WTC11 (cell line): Measurements from ENCODE around the gene LSM3. TPM values are rescaled to one million over a fixed set of nuclear protein-coding genes. Genes with fewer than 3 reads are reported as not detected.

Experiments used
- ATAC-seq: fragments of 200-7000 bp; cut with Tn5 transposase; 2 replicates; pipeline ENCODE4 v1.10.0; 2021; ENCODE audit warnings: mild to moderate bottlenecking, moderate library complexity
- CTCF ChIA-PET: fragments of 300-600 bp; sonication (Branson Sonifier 250); formaldehyde crosslinking; loops from one replicate; lab custom pipeline; 2021; ENCODE audit warnings: antibody characterized with exemption; lab: Charles Lee
- POLR2A ChIA-PET: fragments of 350-600 bp; sonication (Branson Sonifier 250); formaldehyde crosslinking; loops from one replicate; lab custom pipeline; 2021; ENCODE audit warnings: antibody characterized with exemption; lab: Charles Lee
- DNase-seq: peaks from one replicate; pipeline ENCODE4 v3.0.0; 2021; ENCODE audit warnings: low spot score
- H3K27ac Mint-ChIP-seq: 2 replicates; pipeline ENCODE4 v1.8.0; 2021; ENCODE audit warnings: mixed read lengths
- H3K27me3 Mint-ChIP-seq: 2 replicates; pipeline ENCODE4 v1.8.0; 2021; ENCODE audit warnings: low read depth, mild to moderate bottlenecking, moderate library complexity, mixed read lengths
- H3K36me3 Mint-ChIP-seq: 2 replicates; pipeline ENCODE4 v1.8.0; 2021; ENCODE audit warnings: mixed read lengths
- H3K4me1 Mint-ChIP-seq: 2 replicates; pipeline ENCODE4 v1.8.0; 2022; ENCODE audit warnings: mixed read lengths
- H3K4me3 Mint-ChIP-seq: 2 replicates; pipeline ENCODE4 v1.8.0; 2021; ENCODE audit warnings: mild to moderate bottlenecking, moderate library complexity, mixed read lengths
- H3K9me3 Mint-ChIP-seq: 2 replicates; pipeline ENCODE4 v1.8.0; 2021; ENCODE audit warnings: mixed read lengths
- ESRRA ChIP-seq: sonication (generic); formaldehyde crosslinking; IDR thresholded peaks from 2 replicates; pipeline ENCODE4 v1.8.1; 2022; ENCODE audit warnings: mild to moderate bottlenecking, missing genetic modification reagents, borderline replicate concordance
- FOXP1 ChIP-seq: sonication (generic); formaldehyde crosslinking; IDR thresholded peaks from 2 replicates; pipeline ENCODE4 v1.8.0; 2022; ENCODE audit warnings: missing genetic modification reagents, mild to moderate bottlenecking, moderate library complexity, borderline replicate concordance
- JUN ChIP-seq: sonication (generic); formaldehyde crosslinking; IDR thresholded peaks from 2 replicates; pipeline ENCODE4 v1.8.0; 2023; ENCODE audit warnings: mild to moderate bottlenecking, missing genetic modification reagents
- MXD4 ChIP-seq: fragments of 250-450 bp; sonication (Bioruptor Pico); IDR thresholded peaks from 2 replicates; pipeline ENCODE4 v1.8.0; 2021; ENCODE audit warnings: mild to moderate bottlenecking, moderate library complexity, borderline replicate concordance
- MYBL2 ChIP-seq: sonication (generic); formaldehyde crosslinking; IDR thresholded peaks from 2 replicates; pipeline ENCODE4 v1.8.1; 2023; ENCODE audit warnings: mild to moderate bottlenecking, moderate library complexity, missing genetic modification reagents
- NFE2L1 ChIP-seq: sonication (generic); formaldehyde crosslinking; IDR thresholded peaks from 2 replicates; pipeline ENCODE4 v1.8.1; 2023; ENCODE audit warnings: missing genetic modification reagents
- NFYB ChIP-seq: sonication (generic); formaldehyde crosslinking; conservative IDR thresholded peaks from 2 replicates; pipeline ENCODE4 v1.8.0; 2022; ENCODE audit warnings: low read depth, missing genetic modification reagents
- NR1H2 ChIP-seq: sonication (generic); formaldehyde crosslinking; IDR thresholded peaks from 2 replicates; pipeline ENCODE4 v1.9.0; 2021; ENCODE audit warnings: mild to moderate bottlenecking, moderate library complexity, missing genetic modification reagents
- SOX15 ChIP-seq: fragments of 250-450 bp; sonication (Bioruptor Pico); IDR thresholded peaks from 2 replicates; pipeline ENCODE4 v1.9.0; 2021; ENCODE audit warnings: mild to moderate bottlenecking
- TP53 ChIP-seq: sonication (generic); formaldehyde crosslinking; IDR thresholded peaks from 2 replicates; pipeline ENCODE4 v1.8.1; 2023; ENCODE audit warnings: mild to moderate bottlenecking, missing genetic modification reagents
- ZBTB21 ChIP-seq: sonication (generic); formaldehyde crosslinking; IDR thresholded peaks from 2 replicates; pipeline ENCODE4 v1.8.1; 2023; ENCODE audit warnings: mild to moderate bottlenecking, missing genetic modification reagents, borderline replicate concordance
- ZNF263 ChIP-seq: sonication (generic); formaldehyde crosslinking; IDR thresholded peaks from 2 replicates; pipeline ENCODE4 v1.8.1; 2022; ENCODE audit warnings: low read depth, mild to moderate bottlenecking, moderate library complexity, missing genetic modification reagents
- ZNF317 ChIP-seq: sonication (generic); formaldehyde crosslinking; IDR thresholded peaks from 2 replicates; pipeline ENCODE4 v1.8.1; 2023; ENCODE audit warnings: low read depth, mild to moderate bottlenecking, moderate library complexity, missing genetic modification reagents, borderline replicate concordance
- ZNF416 ChIP-seq: fragments of 250-450 bp; sonication (Bioruptor Pico); IDR thresholded peaks from 2 replicates; pipeline ENCODE4 v1.9.0; 2021; ENCODE audit warnings: mild to moderate bottlenecking, inconsistent platforms
- ZNF423 ChIP-seq: fragments of 250-450 bp; sonication (Bioruptor Pico); IDR thresholded peaks from 2 replicates; pipeline ENCODE4 v2.1.2; 2022; ENCODE audit warnings: mild to moderate bottlenecking, moderate library complexity
- total RNA-seq: library from RNA; stranded (reverse); gene quantifications from 3 replicates; pipeline ENCODE4 v1.2.3, GENCODE V29; 2021
- TF ChIP-seq, protein P1 (sequence below): sonication (generic); formaldehyde crosslinking; IDR thresholded peaks from 2 replicates; pipeline ENCODE4 v1.8.1; 2023; ENCODE audit warnings: mild to moderate bottlenecking, missing genetic modification reagents, borderline replicate concordance
- TF ChIP-seq, protein P2 (sequence below): sonication (generic); formaldehyde crosslinking; conservative IDR thresholded peaks from 2 replicates; pipeline ENCODE4 v1.8.1; 2023; ENCODE audit warnings: mild to moderate bottlenecking, low read depth, missing genetic modification reagents, moderate library complexity
- TF ChIP-seq, protein P3 (sequence below): fragments of 250-450 bp; sonication (Bioruptor Pico); IDR thresholded peaks from 2 replicates; pipeline ENCODE4 v2.1.2; 2022; ENCODE audit warnings: mild to moderate bottlenecking, moderate library complexity
- TF ChIP-seq, protein P4 (sequence below): sonication (generic); formaldehyde crosslinking; IDR thresholded peaks from 2 replicates; pipeline ENCODE4 v1.8.1; 2023; ENCODE audit warnings: mild to moderate bottlenecking, missing genetic modification reagents

LSM3 gene
- total RNA-seq, 1 experiment from 2014 or later = 21.4 TPM

DNA sequence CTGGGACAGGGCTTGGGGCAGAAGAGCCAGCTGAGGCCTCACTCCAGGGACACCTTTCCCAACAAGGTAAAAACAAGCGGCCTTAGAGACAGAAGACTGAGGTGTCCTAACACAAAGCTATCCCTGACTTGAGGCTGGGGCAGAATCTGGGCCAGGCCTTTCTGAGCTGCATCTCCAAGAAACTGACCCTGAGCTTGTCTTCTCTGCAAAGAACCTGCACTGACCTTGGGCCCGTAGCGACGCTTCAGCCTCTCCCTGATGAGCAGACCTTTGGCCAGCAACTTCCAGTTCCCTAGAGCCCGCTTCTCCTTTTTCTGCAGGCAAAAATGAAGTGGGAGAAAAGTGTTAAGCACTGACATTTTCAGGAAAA lies 31.6 kb upstream of the LSM3 start:
- TF ChIP-seq, protein P1, sequence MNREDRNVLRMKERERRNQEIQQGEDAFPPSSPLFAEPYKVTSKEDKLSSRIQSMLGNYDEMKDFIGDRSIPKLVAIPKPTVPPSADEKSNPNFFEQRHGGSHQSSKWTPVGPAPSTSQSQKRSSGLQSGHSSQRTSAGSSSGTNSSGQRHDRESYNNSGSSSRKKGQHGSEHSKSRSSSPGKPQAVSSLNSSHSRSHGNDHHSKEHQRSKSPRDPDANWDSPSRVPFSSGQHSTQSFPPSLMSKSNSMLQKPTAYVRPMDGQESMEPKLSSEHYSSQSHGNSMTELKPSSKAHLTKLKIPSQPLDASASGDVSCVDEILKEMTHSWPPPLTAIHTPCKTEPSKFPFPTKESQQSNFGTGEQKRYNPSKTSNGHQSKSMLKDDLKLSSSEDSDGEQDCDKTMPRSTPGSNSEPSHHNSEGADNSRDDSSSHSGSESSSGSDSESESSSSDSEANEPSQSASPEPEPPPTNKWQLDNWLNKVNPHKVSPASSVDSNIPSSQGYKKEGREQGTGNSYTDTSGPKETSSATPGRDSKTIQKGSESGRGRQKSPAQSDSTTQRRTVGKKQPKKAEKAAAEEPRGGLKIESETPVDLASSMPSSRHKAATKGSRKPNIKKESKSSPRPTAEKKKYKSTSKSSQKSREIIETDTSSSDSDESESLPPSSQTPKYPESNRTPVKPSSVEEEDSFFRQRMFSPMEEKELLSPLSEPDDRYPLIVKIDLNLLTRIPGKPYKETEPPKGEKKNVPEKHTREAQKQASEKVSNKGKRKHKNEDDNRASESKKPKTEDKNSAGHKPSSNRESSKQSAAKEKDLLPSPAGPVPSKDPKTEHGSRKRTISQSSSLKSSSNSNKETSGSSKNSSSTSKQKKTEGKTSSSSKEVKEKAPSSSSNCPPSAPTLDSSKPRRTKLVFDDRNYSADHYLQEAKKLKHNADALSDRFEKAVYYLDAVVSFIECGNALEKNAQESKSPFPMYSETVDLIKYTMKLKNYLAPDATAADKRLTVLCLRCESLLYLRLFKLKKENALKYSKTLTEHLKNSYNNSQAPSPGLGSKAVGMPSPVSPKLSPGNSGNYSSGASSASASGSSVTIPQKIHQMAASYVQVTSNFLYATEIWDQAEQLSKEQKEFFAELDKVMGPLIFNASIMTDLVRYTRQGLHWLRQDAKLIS (CRISPR knock-in tag) = no peak
- TF ChIP-seq NFE2L1 (CRISPR knock-in tag) (no peak), NR1H2 (no peak), ZBTB21 (no peak), MYBL2 (CRISPR knock-in tag) (no peak)
- TF ChIP-seq, protein P2, sequence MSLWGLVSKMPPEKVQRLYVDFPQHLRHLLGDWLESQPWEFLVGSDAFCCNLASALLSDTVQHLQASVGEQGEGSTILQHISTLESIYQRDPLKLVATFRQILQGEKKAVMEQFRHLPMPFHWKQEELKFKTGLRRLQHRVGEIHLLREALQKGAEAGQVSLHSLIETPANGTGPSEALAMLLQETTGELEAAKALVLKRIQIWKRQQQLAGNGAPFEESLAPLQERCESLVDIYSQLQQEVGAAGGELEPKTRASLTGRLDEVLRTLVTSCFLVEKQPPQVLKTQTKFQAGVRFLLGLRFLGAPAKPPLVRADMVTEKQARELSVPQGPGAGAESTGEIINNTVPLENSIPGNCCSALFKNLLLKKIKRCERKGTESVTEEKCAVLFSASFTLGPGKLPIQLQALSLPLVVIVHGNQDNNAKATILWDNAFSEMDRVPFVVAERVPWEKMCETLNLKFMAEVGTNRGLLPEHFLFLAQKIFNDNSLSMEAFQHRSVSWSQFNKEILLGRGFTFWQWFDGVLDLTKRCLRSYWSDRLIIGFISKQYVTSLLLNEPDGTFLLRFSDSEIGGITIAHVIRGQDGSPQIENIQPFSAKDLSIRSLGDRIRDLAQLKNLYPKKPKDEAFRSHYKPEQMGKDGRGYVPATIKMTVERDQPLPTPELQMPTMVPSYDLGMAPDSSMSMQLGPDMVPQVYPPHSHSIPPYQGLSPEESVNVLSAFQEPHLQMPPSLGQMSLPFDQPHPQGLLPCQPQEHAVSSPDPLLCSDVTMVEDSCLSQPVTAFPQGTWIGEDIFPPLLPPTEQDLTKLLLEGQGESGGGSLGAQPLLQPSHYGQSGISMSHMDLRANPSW = no peak
- TF ChIP-seq, protein P3, sequence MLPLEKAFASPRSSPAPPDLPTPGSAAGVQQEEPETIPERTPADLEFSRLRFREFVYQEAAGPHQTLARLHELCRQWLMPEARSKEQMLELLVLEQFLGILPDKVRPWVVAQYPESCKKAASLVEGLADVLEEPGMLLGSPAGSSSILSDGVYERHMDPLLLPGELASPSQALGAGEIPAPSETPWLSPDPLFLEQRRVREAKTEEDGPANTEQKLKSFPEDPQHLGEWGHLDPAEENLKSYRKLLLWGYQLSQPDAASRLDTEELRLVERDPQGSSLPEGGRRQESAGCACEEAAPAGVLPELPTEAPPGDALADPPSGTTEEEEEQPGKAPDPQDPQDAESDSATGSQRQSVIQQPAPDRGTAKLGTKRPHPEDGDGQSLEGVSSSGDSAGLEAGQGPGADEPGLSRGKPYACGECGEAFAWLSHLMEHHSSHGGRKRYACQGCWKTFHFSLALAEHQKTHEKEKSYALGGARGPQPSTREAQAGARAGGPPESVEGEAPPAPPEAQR (CRISPR knock-in tag) = no peak
- ChIA-PET CTCF (interaction anchor here (1.4 to 3.5 kb wide), 2 partner anchors 31 to 251 kb away, joined by 4 to 24 read pairs; partner anchors contain the start of genes LSM3 and XPC), POLR2A (interaction anchor here (1.4 kb wide), 1 partner anchor 251 kb away, joined by 3 read pairs; no protein-coding TSS in a partner anchor)
- Mint-ChIP-seq H3K27me3 (no peaks in the 10 kb centered on the region), H3K4me1 (peaks cover 31% of the 10 kb centered on the region), H3K4me3 (no peak overlapping the region), H3K27ac (peak overlapping the region; percentile 91; the same call in 1 of the 2 replicates), H3K36me3 (peaks cover 15% of the 10 kb centered on the region), H3K9me3 (no peaks in the 10 kb centered on the region)
- ATAC-seq = no peak
- DNase-seq = no peak

DNA sequence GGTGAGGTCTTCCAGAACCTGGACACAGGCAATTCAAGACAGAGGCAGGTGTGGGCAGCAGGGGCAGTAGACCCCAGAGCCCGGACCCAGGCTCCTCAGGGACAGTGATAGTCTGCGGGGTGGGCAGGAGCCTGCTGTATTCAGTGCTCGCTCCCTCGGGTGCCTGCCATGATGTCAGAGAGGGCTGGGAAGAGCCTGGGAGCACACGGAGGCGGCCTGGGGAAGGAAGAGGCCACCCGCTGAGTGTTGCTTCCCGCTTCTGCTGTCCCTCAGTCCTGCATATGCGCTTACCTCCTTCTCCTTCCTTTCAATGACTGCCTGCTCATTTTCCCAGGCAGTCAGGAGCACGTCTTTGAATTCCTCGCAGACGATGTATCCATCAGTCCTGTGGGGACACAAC lies 31.0 kb upstream of the LSM3 start:
- Mint-ChIP-seq H3K27me3 (no peaks in the 10 kb centered on the region), H3K9me3 (no peaks in the 10 kb centered on the region), H3K4me1 (peaks cover 31% of the 10 kb centered on the region), H3K4me3 (no peak overlapping the region; the same call in 1 of the 2 replicates), H3K27ac (peak overlapping the region; percentile 91), H3K36me3 (peaks cover 18% of the 10 kb centered on the region)
- no peak for DNase-seq
- TF ChIP-seq ZBTB21 (no peak), TP53 (CRISPR knock-in tag) (no peak), ESRRA (no peak), ZNF317 (CRISPR knock-in tag) (no peak), JUN (no peak), MXD4 (CRISPR knock-in tag) (no peak), ZNF423 (peak; percentile 82), SOX15 (CRISPR knock-in tag) (no peak), FOXP1 (no peak), ZNF263 (CRISPR knock-in tag) (0 out of 2 replicates have a peak, but pooled peaks have one; percentile 21), NFYB (CRISPR knock-in tag) (no peak), ZNF416 (CRISPR knock-in tag) (no peak)
- TF ChIP-seq, protein P4, sequence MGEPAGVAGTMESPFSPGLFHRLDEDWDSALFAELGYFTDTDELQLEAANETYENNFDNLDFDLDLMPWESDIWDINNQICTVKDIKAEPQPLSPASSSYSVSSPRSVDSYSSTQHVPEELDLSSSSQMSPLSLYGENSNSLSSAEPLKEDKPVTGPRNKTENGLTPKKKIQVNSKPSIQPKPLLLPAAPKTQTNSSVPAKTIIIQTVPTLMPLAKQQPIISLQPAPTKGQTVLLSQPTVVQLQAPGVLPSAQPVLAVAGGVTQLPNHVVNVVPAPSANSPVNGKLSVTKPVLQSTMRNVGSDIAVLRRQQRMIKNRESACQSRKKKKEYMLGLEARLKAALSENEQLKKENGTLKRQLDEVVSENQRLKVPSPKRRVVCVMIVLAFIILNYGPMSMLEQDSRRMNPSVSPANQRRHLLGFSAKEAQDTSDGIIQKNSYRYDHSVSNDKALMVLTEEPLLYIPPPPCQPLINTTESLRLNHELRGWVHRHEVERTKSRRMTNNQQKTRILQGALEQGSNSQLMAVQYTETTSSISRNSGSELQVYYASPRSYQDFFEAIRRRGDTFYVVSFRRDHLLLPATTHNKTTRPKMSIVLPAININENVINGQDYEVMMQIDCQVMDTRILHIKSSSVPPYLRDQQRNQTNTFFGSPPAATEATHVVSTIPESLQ (CRISPR knock-in tag) = no peak
- ATAC-seq = no peak
- POLR2A ChIA-PET = interaction anchor here (1.2 kb wide), 1 partner anchor 31 kb away, joined by 3 read pairs; the partner anchor contains the start of genes LSM3 and XPC
- CTCF ChIA-PET = interaction anchor here (1.0 to 3.5 kb wide), 6 partner anchors 22 to 251 kb away, joined by 4 to 24 read pairs (median 12); partner anchors contain the start of genes LSM3, TMEM43 and XPC
